ENCODE data around the gene ARMC9.
"Not testable (repeated sequence)": the region's sequence is repeated elsewhere in the genome, so short reads cannot be mapped to it uniquely, and the experiment has no call there.

ARMC9 gene

DNA sequence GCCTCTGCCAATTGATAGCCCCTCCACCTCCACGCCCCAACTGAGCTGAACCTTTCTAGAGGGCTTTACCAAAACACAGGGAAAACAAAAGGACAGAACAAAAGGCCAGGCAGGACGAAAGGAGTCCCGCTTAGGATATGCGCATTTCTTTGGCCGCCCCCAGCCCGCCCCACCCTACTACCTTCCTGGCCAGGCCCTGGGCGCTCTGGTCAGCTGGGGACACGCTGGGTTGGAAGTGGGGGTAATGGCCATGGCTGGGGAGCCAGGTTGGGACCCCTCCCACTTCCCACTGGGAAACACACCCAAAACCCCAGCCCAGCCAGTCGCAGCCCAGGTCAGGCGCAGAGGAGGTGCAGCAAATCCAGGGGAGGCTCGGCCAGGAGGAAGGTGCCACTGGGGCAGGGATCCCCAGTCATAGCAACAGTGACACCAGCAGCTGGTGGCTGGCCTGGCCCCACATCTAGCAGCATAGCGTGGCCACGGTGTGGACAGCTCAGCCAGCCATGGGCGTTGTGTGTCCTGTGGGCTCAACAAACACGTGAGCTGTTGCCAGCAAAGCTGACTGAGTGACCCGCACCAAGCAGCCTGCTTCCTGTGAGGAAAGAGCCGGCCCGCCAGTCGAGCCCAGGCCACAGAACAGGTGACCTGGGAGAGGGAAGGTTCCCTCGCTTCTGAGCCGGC lies 172.5 kb downstream of the ARMC9 start:
- no peak for FAIRE-seq

DNA sequence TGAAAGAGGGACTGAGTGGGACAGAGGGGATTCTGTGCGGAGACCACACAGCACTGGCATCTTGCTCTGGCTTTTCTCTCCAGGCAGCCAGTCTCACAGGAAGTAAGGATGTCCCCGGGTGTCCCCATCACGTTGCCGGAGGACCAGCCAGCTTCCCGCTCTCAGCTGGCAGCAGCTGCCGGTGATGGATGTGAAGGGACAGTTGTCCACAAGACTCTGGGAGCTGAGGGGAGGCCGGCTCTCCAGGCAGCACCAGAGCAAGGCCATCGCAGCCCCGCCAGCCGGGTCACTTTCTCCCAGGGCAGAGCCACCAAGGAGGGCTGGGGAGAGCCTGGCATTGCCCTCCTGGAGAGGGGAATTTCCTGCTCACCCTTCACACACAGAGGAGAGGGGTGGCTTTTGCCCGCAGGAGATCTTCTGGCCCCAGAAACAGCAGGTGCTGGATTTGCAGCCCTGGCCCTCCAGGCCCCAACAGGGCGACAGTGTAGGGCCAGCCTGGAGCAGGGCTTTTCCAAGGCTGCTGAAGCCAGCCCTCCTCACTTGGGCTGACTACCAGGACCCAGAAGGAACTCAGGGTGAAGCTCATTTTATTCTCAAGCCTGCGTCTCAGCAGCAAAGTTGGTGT lies 173.1 kb downstream of the ARMC9 start:
- FAIRE-seq, result no peak

DNA sequence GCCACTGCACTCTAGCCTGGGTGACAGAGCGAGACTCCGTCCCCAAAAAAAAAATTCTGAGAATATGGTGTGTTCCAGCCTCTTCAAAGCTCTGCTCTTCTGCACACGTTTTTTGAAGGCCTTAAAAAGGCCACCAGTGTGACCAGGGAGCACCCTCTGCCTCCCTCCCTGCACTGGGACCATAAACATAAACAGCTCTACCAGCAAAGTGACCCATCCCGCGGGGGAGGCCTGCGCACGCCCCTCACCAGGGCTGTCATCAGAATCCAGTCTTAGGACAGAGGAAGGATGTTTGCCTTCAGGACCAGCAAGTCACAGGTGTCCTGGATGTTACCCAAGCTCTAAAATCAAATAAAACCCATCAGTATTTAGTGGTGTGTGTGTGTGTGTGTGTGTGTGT lies 173.9 kb downstream of the ARMC9 start:
- FAIRE-seq, result no peak

DNA sequence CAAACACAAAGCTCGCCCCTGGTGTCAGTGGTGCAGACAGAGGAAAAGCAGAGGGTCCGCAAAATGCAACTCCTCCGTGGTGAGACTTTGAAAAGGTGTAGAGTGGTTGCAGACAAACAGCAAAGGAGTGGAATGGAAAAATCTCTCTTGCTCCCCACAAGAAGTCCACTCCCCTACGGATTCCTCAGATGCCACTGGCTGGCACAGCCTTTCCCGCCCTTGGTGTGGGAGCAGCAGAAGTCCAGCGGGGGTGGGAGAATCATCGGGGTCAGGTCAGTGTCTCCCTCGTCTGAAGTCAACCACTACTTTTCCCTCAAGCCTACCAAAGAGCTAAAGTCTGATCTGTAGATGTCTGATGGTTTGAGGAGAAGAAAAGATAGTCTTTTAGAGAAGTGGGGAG lies 174.8 kb downstream of the ARMC9 start:
- no peak for FAIRE-seq

DNA sequence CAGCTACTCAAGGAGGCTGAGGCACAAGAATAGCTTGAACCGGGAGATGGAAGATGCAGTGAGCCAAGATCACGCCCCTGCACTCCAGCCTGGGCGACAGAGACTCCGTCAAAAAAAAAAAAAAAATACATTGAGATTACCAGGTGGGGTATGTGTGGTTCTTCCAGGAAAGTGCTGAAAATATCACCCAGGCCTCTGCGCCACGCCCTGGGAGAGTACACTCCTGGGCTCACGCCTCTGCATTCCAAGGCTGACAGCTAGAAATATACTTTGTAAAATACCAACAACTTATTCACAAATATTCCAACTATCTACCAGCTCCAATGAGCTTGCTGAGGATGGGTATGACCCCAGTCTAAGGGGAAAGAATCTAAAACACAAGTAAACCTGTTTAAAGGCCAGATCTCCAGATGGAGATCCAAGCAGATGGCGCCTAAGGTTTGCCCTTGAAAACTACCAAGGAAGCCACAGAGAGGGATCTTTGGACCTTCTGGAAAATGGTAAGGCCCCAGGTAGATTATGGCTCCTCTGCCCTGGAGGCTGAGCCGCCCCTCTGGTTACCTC lies 175.4 kb downstream of the ARMC9 start:
- FAIRE-seq, result no peak

DNA sequence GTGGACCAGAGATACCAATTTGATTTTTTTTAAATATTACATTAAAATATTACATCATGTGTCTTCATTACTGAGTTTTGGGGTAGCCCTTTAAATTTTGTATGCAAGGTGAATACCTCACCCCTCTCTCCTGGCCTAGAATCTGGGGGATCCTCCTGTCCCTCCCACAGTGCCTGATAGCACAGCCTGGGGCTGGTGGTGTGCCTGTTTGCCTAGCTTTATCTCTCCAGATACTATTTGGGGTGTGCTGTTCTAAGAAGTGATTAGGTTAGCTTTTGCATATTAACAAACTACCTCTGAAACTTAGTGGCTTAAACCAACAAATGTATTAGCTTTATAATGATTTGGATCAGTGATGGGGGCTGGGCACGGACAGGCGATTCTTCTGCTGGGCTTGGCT lies 176.3 kb downstream of the ARMC9 start:
- FAIRE-seq, result no peak

DNA sequence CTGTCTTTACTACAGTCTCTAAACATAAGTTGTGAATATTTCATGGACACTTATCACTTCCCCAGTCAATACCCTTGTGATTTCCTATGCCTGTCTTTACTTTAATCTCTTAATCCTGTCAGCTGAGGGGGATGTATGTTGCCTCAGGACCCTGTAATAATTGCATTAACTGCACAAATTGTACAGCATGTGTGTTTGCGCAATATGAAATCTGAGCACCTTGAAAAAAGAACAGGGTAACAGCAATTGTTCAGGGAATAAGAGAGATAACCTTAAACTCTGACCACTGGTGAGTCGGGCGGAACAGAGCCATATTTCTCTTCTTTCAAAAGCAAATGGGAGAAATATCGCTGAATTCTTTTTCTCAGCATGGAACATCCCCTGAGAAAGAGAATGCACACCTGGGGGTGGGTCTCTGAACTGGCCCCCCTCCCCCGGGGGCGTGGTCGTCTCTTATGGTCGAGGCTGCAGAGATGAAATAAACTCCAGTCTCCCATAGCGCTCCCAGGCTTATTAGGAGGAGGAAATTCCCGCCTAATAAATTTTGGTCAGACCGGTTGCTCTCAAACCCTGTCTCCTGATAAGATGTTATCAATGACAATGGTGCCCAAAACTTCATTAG lies 177.7 kb downstream of the ARMC9 start:
- FAIRE-seq, result not testable (repeated sequence)

DNA sequence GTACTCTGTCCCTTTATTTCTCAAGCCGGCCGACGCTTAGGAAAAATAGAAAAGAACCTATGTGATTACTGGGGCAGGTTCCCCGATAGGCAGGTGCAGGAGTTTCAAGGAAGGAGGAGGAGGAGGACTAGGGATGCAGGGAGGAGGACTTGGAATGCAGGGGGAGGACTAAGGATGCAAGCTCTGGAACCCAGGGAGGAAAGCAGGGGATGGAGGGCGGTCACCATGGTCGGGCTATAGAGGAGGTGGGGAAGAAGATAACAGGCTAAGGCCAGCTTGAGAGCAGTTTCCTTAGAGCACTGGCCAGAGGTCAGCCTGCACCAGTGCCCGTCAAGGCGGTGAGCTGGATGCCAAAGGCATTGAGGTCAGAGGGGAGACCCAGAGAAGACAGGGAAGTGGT lies 178.4 kb downstream of the ARMC9 start:
- FAIRE-seq, result no peak

DNA sequence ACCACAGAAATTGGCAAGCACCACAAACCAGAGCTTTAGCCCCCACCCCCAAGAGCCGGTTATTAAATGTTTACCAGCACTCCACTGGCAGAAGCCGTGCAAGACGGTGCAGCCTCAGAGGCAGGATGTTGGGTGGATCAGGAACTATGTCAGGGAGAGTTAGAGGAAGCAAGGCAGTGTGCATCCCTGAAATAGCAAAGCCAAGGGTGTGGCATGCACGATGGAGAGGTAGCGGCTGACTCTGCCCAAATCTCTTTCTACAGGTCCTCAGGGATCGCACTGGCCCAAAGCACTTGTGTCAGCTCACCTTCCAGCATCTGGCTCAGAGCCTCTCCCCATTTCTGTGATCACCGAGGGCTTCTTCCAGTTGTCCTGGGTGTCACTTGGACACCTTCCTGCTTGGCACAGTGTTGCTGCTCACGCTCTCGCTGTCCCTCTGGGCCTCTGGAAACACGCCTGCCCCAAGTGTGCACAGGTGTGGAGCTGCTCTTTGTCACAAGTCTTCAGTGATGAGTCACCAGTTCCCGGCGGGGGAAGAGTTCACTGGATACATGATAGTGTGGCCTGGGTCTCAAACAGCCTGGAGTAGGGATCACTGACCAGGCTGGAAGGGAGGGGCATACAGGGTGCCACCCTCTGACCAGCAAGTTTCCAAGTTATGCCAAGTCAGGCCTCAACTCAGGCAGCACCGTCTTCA lies 179.7 kb downstream of the ARMC9 start:
- FAIRE-seq, result no peak

DNA sequence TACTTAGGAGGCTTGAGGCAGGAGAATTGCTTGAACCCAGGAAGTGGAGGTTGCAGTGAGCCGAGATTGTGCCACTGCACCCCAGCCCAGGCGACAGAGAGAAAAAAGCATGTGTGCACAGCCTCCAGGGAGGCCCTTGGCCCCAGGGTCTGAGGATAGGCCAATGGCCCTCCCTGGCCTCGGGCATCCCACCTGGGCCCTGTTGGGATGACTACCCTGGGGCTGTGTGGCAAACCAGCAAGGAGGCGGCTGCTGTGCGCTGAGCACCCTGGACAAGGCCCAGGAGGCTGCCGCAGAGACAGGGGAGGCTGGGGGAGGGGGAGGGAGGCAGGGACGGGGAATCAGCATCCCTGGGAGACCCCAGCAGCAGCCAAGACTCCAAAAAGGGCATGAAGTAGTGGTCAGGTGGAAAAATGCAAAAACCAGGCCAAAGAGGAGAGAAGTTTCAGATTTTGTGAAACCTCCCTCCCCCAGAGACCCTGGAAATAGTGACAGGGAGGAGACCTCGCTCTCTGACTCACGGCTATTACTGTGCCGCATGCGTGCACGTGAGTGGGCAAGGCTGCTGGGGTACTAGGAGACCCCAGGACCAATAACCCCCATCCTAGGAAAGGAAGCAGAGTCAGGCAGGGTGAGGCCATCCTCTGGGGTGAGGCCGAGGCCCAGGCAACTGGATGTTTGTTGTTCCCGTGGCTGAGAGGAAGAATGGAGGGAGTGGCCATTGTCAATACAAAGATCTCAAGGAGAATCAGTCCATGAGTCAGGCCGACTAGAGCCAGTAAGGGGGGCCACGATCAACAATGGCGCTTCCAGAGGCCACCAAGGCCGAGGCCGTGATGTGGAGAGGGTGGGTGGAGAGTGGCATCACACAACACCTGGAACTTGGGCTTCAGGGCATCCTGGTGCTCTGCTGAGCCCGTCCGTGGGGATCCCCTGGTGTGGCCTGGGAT lies 181.1 kb downstream of the ARMC9 start:
- FAIRE-seq, result no peak

DNA sequence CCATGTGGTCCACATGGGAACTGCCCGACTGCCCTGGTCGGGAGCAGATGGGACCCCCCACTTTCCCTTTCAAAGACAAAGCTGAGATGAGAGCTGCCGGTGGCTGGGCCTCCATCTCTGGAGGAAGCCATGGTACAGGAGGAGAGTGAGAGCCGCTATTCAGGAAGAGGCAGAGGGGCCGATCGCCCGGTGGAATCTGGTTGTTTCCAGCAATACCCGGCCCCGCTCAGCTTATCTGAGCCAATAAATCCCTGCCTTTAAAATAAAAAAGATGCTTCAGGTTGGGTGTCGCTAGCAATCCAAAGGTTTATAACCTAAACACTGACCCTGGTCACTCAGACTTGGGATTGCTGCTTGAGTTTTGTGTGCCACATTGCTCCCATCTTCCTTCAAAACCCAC lies 181.9 kb downstream of the ARMC9 start:
- no peak for FAIRE-seq

DNA sequence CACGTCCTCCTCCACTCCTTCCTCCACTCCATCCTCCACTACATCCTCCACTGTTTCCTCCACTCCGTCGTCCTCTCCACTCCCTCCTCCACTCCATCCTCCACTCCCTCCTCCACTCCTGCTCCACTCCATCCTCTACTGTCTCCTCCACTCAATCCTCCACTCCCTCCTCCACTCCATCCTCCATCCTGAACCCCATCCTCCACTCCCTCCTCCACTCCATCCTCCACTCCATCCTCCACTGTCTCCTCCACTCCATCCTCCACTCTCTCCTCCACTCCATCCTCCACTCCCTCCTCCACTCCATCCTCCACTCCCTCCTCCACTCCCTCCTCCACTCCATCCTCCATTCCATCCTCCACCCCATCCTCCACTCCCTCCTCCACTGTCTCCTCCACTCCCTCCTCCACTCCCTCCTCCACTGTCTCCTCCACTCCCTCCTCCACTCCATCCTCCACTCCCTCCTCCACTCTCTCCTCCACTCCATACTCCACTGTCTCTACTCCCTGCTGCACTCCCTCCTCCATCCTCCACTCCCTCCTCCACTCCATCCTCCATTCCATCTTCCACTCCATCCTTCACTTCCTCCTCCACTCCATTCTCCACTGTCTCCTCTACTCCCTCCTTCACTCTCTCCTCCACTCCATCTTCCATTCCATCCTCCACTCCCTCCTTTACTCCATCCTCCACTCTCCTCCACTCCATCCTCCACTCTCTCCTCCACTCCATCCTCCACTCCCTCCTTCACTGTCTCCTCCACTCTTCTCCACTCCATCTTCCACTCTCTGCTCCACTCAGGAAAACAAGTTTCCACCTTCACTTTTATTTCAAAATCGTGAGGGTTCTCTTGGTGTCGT lies 182.8 kb downstream of the ARMC9 start:
- no peak for FAIRE-seq

DNA sequence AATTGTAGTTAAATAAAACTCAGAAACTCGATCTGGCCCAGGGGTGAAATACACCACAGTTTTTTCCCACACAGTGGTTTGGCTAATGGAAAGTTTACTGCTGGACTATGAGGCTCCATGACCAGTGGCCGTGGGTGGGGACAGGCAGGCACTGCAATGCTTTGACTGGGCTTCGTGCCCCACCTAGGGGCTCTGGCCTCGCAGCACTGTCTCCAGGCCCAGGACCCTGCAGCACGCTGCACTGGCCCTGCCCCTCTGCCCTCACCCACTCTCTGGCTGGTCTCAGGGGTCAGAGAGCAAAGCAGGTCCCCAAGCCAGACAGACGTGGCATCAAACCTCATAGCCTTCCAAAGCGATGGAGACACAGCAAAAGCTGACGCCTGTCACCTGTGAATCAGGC lies 183.7 kb downstream of the ARMC9 start:
- no peak for FAIRE-seq

DNA sequence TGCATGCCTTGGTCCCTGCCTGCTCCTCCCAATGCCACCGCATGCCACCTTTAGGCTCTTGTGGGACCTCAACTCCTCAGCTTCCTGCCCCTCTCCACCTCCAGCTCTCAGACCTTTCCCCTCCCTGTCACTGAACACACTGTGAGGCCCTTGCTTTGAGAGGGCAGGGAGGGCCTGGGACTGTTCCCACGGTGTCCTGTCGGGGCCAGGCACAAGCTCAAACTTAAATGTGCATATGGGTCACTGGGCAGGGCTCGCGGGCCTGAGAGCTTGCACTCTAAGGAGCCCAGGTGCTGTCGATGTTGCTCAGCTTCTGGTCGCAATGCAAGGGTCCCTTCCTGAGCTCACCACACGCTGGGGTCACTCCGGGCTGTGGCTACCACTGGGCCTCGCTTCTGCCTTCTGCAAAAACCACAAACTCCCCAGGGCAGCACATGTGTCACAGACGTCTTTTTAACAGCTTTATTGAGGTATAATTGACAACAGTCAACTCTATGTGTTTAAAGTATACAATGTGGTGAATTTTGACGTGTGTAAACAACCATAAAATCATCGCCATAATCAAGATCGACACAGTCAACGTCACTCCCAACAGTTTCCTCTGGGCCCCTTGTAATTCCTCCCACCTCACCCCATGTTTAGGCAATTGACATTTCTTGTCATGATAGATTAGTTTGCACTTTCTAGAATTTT lies 185.1 kb downstream of the ARMC9 start:
- FAIRE-seq, result no peak

DNA sequence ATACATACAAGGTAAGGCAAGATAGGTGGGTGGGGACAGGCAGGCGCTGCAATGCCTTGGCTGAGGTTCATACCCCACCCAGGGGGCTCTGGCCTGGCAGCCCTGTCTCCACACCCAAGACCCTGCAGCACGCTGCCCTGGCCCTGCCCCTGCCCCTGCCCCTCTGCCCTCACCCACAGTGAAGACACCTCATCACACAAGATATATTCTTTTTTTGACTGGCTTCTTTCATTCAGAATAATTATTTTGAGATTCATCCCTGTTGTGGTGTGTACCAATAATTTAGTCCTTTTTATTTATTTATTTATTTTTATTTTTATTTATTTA lies 185.6 kb downstream of the ARMC9 start:
- FAIRE-seq, result no peak

DNA sequence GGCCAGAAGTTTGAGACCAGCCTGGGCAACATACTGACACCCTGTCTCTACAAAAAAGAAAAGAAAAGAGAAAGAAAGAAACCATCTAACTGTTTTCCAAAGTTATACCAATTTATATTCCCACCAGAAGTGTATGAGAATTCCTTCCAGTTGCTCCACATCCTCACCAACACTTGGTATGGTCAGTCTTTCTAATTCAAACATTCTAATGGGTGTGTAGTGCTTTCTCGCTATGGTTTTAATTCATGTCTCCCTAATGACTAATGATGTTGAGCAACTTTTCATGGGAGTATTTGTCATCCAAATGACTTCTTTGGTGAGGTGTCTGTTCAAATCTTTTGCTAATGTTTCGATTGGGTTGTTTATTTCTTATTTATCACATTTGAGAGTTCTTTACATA lies 186.5 kb downstream of the ARMC9 start:
- FAIRE-seq, result no peak

DNA sequence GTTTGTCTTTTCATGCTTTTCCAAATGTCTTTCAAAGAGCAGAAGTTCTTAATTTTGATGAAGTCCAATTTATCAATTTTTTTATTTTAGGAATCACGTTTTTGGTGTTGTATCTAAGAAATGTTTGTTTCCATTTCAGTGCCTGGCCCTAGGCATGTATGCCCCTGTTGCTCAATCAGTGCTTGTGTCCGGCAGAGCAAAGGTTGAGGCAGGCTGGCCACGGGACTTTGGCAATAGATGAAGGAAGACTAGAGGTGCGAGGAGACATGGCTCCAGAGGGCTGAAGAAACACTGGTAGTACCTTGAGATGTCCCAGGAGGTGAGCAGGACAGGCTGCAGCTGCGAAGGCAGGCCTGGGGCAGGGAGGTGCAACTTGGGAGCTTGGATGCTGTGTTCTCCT lies 187.0 kb downstream of the ARMC9 start:
- FAIRE-seq, result no peak

DNA sequence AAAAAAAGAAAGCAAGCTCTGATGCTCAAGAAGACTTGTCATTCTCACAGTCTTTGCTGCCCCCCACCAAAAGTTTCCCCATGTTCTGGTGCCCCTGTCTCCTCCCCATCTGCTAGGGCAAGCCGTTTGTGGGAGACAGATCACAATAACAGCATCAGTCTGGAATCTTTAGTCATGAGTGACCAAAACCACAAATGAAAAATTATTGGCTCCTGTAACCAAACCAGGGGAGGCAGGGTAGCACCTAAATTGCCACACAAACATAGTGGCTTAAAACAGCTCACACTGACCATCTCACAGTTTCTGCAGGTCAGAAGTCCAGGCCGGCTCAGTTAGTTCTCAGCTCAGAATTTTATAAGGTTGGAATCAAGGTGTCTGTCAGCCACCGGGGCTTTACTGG lies 188.0 kb downstream of the ARMC9 start:
- no peak for FAIRE-seq

DNA sequence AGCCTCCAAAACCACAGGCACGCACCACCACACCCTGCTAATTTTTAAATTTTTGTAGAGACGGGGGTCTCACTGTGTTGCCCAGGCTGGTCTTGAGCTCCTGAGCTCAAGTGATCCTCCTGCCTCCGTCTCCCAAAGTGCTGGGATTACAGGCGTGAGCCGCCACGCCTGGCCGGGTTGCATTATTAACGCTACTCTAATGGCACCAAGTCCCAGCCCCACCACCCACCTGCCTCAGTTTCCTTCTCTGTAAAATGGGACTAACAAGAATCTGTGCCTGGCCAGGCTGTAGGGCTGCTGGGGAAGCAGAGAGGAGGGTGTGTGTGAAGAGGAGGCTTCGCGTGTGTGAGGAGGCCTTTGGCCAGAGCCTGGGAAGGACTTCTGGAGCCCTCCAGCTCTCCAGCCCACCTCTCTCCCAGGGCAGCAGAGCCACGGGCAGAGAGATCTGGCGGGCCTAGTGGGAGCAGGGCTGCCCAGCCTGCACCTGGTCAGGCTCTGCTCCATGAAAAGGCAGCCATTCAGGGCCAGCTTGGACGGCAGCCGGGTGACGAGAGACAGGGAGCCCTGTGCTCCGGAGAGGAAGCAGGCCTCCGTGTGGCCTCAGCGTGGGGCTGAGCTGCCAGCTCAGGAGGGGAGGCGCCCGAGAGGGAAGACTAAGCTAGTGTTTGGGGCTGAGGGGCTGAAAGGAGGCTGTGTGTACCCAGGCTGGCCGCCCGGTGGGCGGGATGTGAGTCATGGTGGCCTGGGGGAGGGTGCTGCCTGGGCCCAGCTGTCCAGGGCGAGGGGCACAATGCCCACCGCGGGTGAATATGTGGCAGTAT lies 189.7 kb downstream of the ARMC9 start:
- FAIRE-seq, result no peak

DNA sequence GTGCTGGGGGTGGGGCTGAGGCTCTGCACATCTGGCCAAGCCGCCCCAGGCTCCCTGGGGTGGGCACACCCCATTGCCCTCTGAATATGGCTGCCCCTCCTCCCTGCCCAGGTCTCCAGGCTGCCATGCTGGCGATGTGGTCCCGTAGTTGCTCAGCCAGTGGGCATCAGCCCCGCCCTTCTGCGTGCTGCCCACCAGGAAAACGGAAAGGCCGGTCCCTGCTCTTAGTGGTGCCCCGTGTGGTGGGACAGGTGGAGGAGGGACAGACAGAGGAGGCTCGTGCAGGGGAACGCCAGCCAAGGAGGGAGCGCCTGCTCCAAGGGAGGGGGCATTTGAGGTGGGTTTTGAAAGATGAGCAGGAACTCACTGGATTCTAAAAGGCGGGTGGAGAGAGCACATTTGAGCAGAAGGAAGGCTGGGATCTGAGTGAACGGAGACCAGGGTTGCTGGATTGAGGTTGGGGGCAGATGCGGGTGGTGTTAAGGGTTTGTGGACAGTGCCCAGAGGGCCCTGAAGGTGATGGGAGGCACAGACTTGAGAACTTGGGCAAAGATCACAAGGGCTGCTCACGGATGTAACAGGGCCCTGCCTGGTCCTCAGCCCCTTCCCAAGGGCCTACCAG lies 190.4 kb downstream of the ARMC9 start:
- FAIRE-seq, result no peak

Data from A204.1 (cell line).